Right lobe of liver (tissue), 6 donors: ENCODE measurements around the gene SIK3. TPM values are rescaled to one million over a fixed set of nuclear protein-coding genes. Genes with fewer than 3 reads are reported as not detected.

Source experiments
- ATAC-seq, 4 donors: fragments of 200-7000 bp; cut with Tn5 transposase; one replicate each; pipeline ENCODE4 v1.9.1; 2020; ENCODE audit warnings: mild to moderate bottlenecking in 4 of 4, moderate library complexity in 4 of 4
- DNase-seq, 3 donors: peaks; one replicate each; pipeline ENCODE4 v3.0.0-alpha.2; 2020
- H3K27ac ChIP-seq, 3 donors: fragments of 200-600 bp; one replicate each; pipeline ENCODE4 v1.8.0; 2022
- H3K27me3 ChIP-seq, 2 donors: fragments of 200-600 bp; one replicate each; pipeline ENCODE4 v1.8.0; 2022
- H3K36me3 ChIP-seq, 4 donors: fragments of 200-600 bp; sonication (generic) in 1 of 4; one replicate each; pipeline versions ENCODE4 v1.5.1 to v1.8.0; 2017 to 2022; ENCODE audit warnings: control low read depth in 1 of 4
- H3K4me1 ChIP-seq, 4 donors: fragments of 200-600 bp; sonication (generic) in 1 of 4; one replicate each; pipeline versions ENCODE4 v1.5.1 to v1.8.0; 2017 to 2022; ENCODE audit warnings: control low read depth in 1 of 4
- H3K4me3 ChIP-seq, 3 donors: fragments of 200-600 bp; one replicate each; pipeline ENCODE4 v1.8.0; 2022
- H3K9me3 ChIP-seq, 4 donors: fragments of 200-600 bp; sonication (generic) in 1 of 4; one replicate each; pipeline versions ENCODE4 v1.5.1 to v1.8.0; 2017 to 2022; ENCODE audit warnings: control low read depth in 1 of 4
- CTCF ChIP-seq, 4 donors: fragments of 200-600 bp in 3 of 4; fragments of 450-650 bp in 1 of 4; IDR thresholded peaks; one replicate each; pipeline versions ENCODE4 v1.5.1 to v1.8.0; 2016 to 2022; ENCODE audit warnings: antibody characterized with exemption in 4 of 4, mild to moderate bottlenecking in 2 of 4
- POLR2A ChIP-seq: fragments of 450-650 bp; IDR thresholded peaks from one replicate; pipeline ENCODE4 v1.6.1; 2017; ENCODE audit warnings: antibody characterized with exemption, mild to moderate bottlenecking
- WGBS: methylation state at CpG from one replicate; pipeline ENCODE4 v1.1.6; 2018; ENCODE audit warnings: low coverage, low lambda C conversion rate; ENCODE audit not compliant: insufficient coverage; ENCODE audit errors: missing lambda C conversion rate; 5-methylcytosine and 5-hydroxymethylcytosine counted together
- intact Hi-C, 2 donors: fragments of 100-400 bp; cut with DNase I; formaldehyde crosslinking; loops; one replicate each; pipeline versions ENCODE4 v1.11.2 to v1.14.1; 2022
- total RNA-seq, 6 experiments: library from RNA; depleted of rRNA in 2 of 6; stranded (reverse); fragments of >200 nt in 2 of 6; fragmentation: NEBNext Ultra II Directional in 3 of 6; extraction: Animal tissue kit (Norgen Biotek cat#: 25700) in 3 of 6; gene quantifications; one replicate each; pipeline versions ENCODE4 v1.1.0 to v1.2.4, GENCODE V29; 2016 to 2023
- donor health status: DM: no; HTN: yes; CAD: no.
- donor health status: DM: no; HTN: no; CAD: no.
- donor health status: DM: no; HTN: no; CAD: no.
- donor health status: DM: no; HTN: yes; CAD: no.
- donor health status: DM: no; HTN: yes; CAD: no.

The SIK3 gene
- total RNA-seq, 6 experiments from 2014 or later, result 22.0 to 35.4 (median 26.8) TPM

- Histone ChIP-seq H3K4me3 (no peak overlapping the region), H3K27ac (no peak overlapping the region), H3K9me3 (no peaks in the 10 kb centered on the region), H3K27me3 (no peaks in the 10 kb centered on the region), H3K4me1 (peaks cover 0 to 28% (median 13%) of the 10 kb centered on the region in 4 donors), H3K36me3 (no peaks in the 10 kb centered on the region)
- intact Hi-C loops, result no loop called here
- 90% methylated on average over 3 of the region's 3 CpGs for WGBS
- ATAC-seq, result no peak
- TF ChIP-seq POLR2A (no peak), CTCF (IDR thresholded peaks at IDR 0.05) (no peak)
- DNase-seq, result no peak
Observed at GRCh38 chr11:117039270-117039669, 59.0 kb downstream of the SIK3 start.

- DNase-seq (no peak), ATAC-seq (peak; percentile 47 to 79 (median 66))
- Histone ChIP-seq H3K36me3 (no peaks in the 10 kb centered on the region), H3K27ac (peak overlapping the region in 1 of 3 donors; percentile 27), H3K9me3 (no peaks in the 10 kb centered on the region), H3K4me1 (peaks cover 0 to 19% (median 8%) of the 10 kb centered on the region in 4 donors), H3K4me3 (no peak overlapping the region), H3K27me3 (no peaks in the 10 kb centered on the region)
- WGBS, result 54% methylated on average over 1 of the region's 1 CpG
- intact Hi-C loops, result no loop called here
- TF ChIP-seq CTCF (IDR thresholded peaks at IDR 0.05), result no peak
- TF ChIP-seq POLR2A, result no peak
Observed at GRCh38 chr11:117037975-117038350, 60.3 kb downstream of the SIK3 start.

GRCh38 chr11:117037279-117037974 lies 60.8 kb downstream of the SIK3 start:
- no peaks in the 10 kb centered on the region for H3K36me3 ChIP-seq
- TF ChIP-seq CTCF (IDR thresholded peaks at IDR 0.05) (no peak), POLR2A (no peak)
- WGBS, result 86% methylated on average over 1 of the region's 1 CpG
- ATAC-seq (peak; percentile 34 to 75 (median 47)), DNase-seq (no peak)
- H3K4me3 ChIP-seq, result no peak overlapping the region
- H3K9me3 ChIP-seq, result no peaks in the 10 kb centered on the region
- no peaks in the 10 kb centered on the region for H3K27me3 ChIP-seq
- intact Hi-C loops, result no loop called here
- peak overlapping the region in 1 of 3 donors; percentile 27 for H3K27ac ChIP-seq
- H3K4me1 ChIP-seq, result peaks cover 0 to 19% (median 8%) of the 10 kb centered on the region in 4 donors

- Histone ChIP-seq H3K27ac (no peak overlapping the region), H3K4me3 (no peak overlapping the region), H3K27me3 (no peaks in the 10 kb centered on the region), H3K9me3 (no peaks in the 10 kb centered on the region), H3K4me1 (peaks cover 0 to 19% (median 8%) of the 10 kb centered on the region in 4 donors), H3K36me3 (no peaks in the 10 kb centered on the region)
- ATAC-seq (no peak), DNase-seq (no peak)
- intact Hi-C loops, result no loop called here
- TF ChIP-seq POLR2A (no peak), CTCF (IDR thresholded peaks at IDR 0.05) (no peak)
Observed at GRCh38 chr11:117034901-117035300, 63.3 kb downstream of the SIK3 start.
